Glomerular visceral epithelial cell (primary cell): ENCODE results near the gene COBL.

Experiments
- DNase-seq: peaks from one replicate; pipeline ENCODE4 v3.0.0-alpha.2; 2016; ENCODE audit errors: extremely low spot score

COBL gene

GRCh38 chr7:51055039-51055840 is 261.4 kb downstream of the COBL start:
- DNase-seq: no peak

GRCh38 chr7:51054231-51054630 is 262.4 kb downstream of the COBL start:
- no peak for DNase-seq

- DNase-seq: no peak
These were observed 263.3 kb downstream of the COBL start for GRCh38 chr7:51053160-51053925.

GRCh38 chr7:51046482-51046881 is 270.1 kb downstream of the COBL start:
- DNase-seq: no peak

- DNase-seq: no peak
These were observed 270.5 kb downstream of the COBL start for GRCh38 chr7:51046103-51046466.

- DNase-seq: peak; percentile 95
These were observed 271.1 kb downstream of the COBL start for GRCh38 chr7:51045319-51046102.

GRCh38 chr7:51043461-51043860 is 273.1 kb downstream of the COBL start:
- no peak for DNase-seq

GRCh38 chr7:51040787-51041186 is 275.8 kb downstream of the COBL start:
- DNase-seq: no peak

GRCh38 chr7:51038573-51038972 is 278.0 kb downstream of the COBL start:
- no peak for DNase-seq

GRCh38 chr7:51035716-51036115 is 280.9 kb downstream of the COBL start:
- no peak for DNase-seq

- DNase-seq: peak; percentile 57
These were observed 281.9 kb downstream of the COBL start for GRCh38 chr7:51034521-51035264.

- no peak for DNase-seq
These were observed 282.7 kb downstream of the COBL start for GRCh38 chr7:51033727-51034520.

GRCh38 chr7:51031791-51032515 is 284.7 kb downstream of the COBL start:
- DNase-seq: no peak

GRCh38 chr7:51031216-51031615 is 285.4 kb downstream of the COBL start:
- no peak for DNase-seq

- peak; percentile 31 for DNase-seq
These were observed 286.9 kb downstream of the COBL start for GRCh38 chr7:51029701-51030191.

- no peak for DNase-seq
These were observed 287.5 kb downstream of the COBL start for GRCh38 chr7:51029131-51029530.

GRCh38 chr7:51027935-51028830 is 288.4 kb downstream of the COBL start:
- no peak for DNase-seq

- no peak for DNase-seq
These were observed 289.3 kb downstream of the COBL start for GRCh38 chr7:51027106-51027934.
